Measurements from ENCODE around the gene PBX1.

The PBX1 gene

GRCh38 chr1:164759144-164759920 lies 200.3 kb downstream of the PBX1 start:
- no peak for DNase-seq (ENCODE audit: low read depth in 2 of 2)

- no peak for DNase-seq (ENCODE audit: low read depth in 2 of 2)
These were observed 201.0 kb downstream of the PBX1 start for GRCh38 chr1:164759979-164760469.

- no peak for DNase-seq (ENCODE audit: low read depth in 2 of 2)
These were observed 201.6 kb downstream of the PBX1 start for GRCh38 chr1:164760569-164760968.

GRCh38 chr1:164761009-164761408 lies 202.0 kb downstream of the PBX1 start:
- DNase-seq (ENCODE audit: low read depth in 2 of 2) = no peak

- no peak for DNase-seq (ENCODE audit: low read depth in 2 of 2)
These were observed 204.1 kb downstream of the PBX1 start for GRCh38 chr1:164763098-164763497.

GRCh38 chr1:164764333-164764732 lies 205.3 kb downstream of the PBX1 start:
- DNase-seq (ENCODE audit: low read depth in 2 of 2) = no peak

- DNase-seq (ENCODE audit: low read depth in 2 of 2) = no peak
These were observed 206.6 kb downstream of the PBX1 start for GRCh38 chr1:164765557-164765956.

- DNase-seq (ENCODE audit: low read depth in 2 of 2) = no peak
These were observed 207.2 kb downstream of the PBX1 start for GRCh38 chr1:164765992-164766720.

GRCh38 chr1:164767752-164768402 lies 208.9 kb downstream of the PBX1 start:
- DNase-seq (ENCODE audit: low read depth in 2 of 2) = no peak

- no peak for DNase-seq (ENCODE audit: low read depth in 2 of 2)
These were observed 209.6 kb downstream of the PBX1 start for GRCh38 chr1:164768619-164769018.

- no peak for DNase-seq (ENCODE audit: low read depth in 2 of 2)
These were observed 210.6 kb downstream of the PBX1 start for GRCh38 chr1:164769486-164770130.

GRCh38 chr1:164770131-164770529 lies 211.1 kb downstream of the PBX1 start:
- no peak for DNase-seq (ENCODE audit: low read depth in 2 of 2)

GRCh38 chr1:164771041-164771618 lies 212.1 kb downstream of the PBX1 start:
- DNase-seq (ENCODE audit: low read depth in 2 of 2) = no peak

- no peak for DNase-seq (ENCODE audit: low read depth in 2 of 2)
These were observed 212.8 kb downstream of the PBX1 start for GRCh38 chr1:164771619-164772361.

- DNase-seq (ENCODE audit: low read depth in 2 of 2) = no peak
These were observed 213.7 kb downstream of the PBX1 start for GRCh38 chr1:164772635-164773034.

GRCh38 chr1:164773102-164773501 lies 214.1 kb downstream of the PBX1 start:
- no peak for DNase-seq (ENCODE audit: low read depth in 2 of 2)

- no peak for DNase-seq (ENCODE audit: low read depth in 2 of 2)
These were observed 215.4 kb downstream of the PBX1 start for GRCh38 chr1:164774413-164774812.

- no peak for DNase-seq (ENCODE audit: low read depth in 2 of 2)
These were observed 216.1 kb downstream of the PBX1 start for GRCh38 chr1:164774819-164775654.

- DNase-seq (ENCODE audit: low read depth in 2 of 2) = no peak
These were observed 218.5 kb downstream of the PBX1 start for GRCh38 chr1:164777518-164777917.

GRCh38 chr1:164779376-164779775 lies 220.4 kb downstream of the PBX1 start:
- DNase-seq (ENCODE audit: low read depth in 2 of 2) = no peak

Data from activated CD4-positive, alpha-beta T cell treated with anti-CD3 and anti-CD28 coated beads for 24 hours (primary cell).